Measurements from ENCODE around the gene PLA2G2C. TPM values are rescaled to one million over a fixed set of nuclear protein-coding genes. Genes with fewer than 3 reads are reported as not detected.
A peak's percentile ranks its signal among the peaks of the same experiment; 100 is the strongest.
"Not testable (repeated sequence)": the region's sequence is repeated elsewhere in the genome, so short reads cannot be mapped to it uniquely, and the experiment has no call there.

Gene PLA2G2C, protein sequence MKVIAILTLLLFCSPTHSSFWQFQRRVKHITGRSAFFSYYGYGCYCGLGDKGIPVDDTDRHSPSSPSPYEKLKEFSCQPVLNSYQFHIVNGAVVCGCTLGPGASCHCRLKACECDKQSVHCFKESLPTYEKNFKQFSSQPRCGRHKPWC
- total RNA-seq (not detected), polyA plus RNA-seq (ENCODE audit: insufficient read depth in 1 of 8, insufficient read length in 8 of 8, low replicate concordance in 1 of 8) (under 1 TPM in 3 of 8 donors, not detected in 5; 0.04 TPM)
- long read RNA-seq, donor 1, result 0 reads
- long read RNA-seq, donor 2, result 0 reads
- long read RNA-seq, donor 3, result 0 reads
- long read RNA-seq, donor 4, result 0 reads
- long read RNA-seq, donor 5, result 0 reads
- long read RNA-seq, donor 6, result 0 reads
- long read RNA-seq, donor 7, result 0 reads
- long read RNA-seq, donor 8, result 0 reads
- long read RNA-seq, donor 9, result 0 reads
- long read RNA-seq, donor 10, result 0 reads
- long read RNA-seq, donor 11, result 0 reads

DNA sequence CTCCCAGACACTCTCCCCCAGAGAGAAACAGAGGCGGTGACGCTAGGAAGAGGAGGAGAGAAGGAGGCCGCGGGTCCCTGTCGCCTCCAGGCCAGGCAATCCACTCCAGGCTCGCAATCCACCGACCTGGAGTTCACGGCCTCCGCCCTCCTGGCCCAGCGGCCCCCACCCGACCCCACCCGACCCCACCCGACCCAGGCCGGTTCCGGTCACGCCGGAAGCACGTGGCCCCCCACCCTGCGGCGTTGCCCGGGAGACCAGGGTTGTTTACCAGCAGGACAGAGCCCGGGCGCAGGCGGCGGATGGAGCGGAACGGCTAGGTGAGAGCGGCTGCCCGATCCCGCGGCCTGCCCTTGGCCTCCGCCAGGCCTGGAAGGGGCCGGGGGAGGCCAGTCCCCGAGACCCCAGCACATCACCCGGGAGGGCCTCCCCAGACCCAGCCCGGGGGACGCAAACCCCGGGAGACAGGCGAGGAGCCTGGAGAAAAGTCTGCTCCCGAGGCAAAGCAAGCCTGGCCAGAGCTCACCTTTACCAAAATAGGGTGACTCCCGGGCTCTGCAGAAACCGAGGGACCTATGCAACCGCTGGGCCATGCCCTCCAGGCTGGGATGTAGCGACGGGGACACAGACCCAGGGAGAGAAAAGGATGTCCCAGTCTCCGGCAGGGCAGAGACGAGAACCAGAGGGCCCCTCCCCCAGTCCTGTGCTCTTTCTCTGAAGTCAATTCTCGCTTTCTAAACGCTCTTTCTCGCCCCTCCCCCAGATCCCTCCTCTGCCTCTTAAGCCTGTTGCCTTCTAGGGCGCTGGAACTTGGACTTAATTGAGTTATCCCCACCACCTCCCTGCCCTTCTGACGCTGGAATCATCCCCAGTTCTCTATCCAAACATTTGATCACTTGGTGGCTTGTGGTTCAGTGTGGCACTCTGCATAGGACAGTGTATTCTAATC, at the start of gene PLA2G2C, which contains the start of gene UBXN10:
PLA2G2C (minus strand) TSS at position 685 of the 949 bp plus-strand sequence. CDS start 9,155 bp downstream, outside the sequence.
UBXN10 (plus strand) TSS at position 263 of the 949 bp plus-strand sequence. CDS start 4,466 bp downstream, outside the sequence.
- peaks cover 43% of the 10 kb centered on the region for H3K27me3 ChIP-seq (ENCODE audit: control insufficient read depth, insufficient read depth, low read length)
- H3K27ac ChIP-seq (ENCODE audit: low read length), result no peak within 1 kb of the TSS
- no peaks in the 10 kb centered on the region for H3K9me3 ChIP-seq (replicated peaks; ENCODE audit: control insufficient read depth, low read depth, low read length)
- 1% methylated on average over 44 of the region's 52 CpGs for WGBS (ENCODE audit: insufficient coverage)
- H3K36me3 ChIP-seq (ENCODE audit: control insufficient read depth, insufficient read depth, low read length), result no peaks in the 10 kb centered on the region
- peaks cover 16% of the 10 kb centered on the region for H3K4me1 ChIP-seq (ENCODE audit: control insufficient read depth, insufficient read depth, low read length)
- peak within 1 kb of the TSS; percentile 42 for H3K4me3 ChIP-seq (ENCODE audit: low read length)
- DNase-seq, result peak; percentile 46

GRCh38 chr1:20234788-20235535, 48.6 kb upstream of the PLA2G2C start:
- no peak for DNase-seq
- no peaks in the 10 kb centered on the region for H3K36me3 ChIP-seq (ENCODE audit: control insufficient read depth, insufficient read depth, low read length)
- peaks cover 5% of the 10 kb centered on the region for H3K27me3 ChIP-seq (ENCODE audit: control insufficient read depth, insufficient read depth, low read length)

DNA sequence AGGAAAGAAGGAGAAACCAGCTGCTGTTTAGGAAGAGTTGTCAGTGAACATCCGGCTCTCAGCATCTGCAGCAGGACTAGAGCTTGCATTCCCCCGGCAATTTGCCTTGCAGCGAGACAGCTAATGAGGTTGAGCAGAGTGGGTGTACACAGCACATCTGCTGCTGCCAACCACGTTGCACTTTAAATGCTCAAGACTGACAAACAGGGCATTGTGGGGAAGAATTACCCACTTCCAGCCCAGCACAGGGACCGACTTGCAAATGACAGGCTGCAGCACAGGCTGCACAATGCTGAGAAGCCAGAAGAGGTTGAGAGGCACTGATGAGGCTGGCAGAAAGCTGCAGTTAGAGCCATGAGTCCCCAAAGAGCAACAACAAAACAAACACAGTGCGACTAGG, 47.5 kb upstream of the PLA2G2C start:
- peak; percentile 69 for DNase-seq
- Histone ChIP-seq H3K27ac (ENCODE audit: low read length) (no peak overlapping the region), H3K27me3 (ENCODE audit: control insufficient read depth, insufficient read depth, low read length) (peaks cover 5% of the 10 kb centered on the region), H3K4me1 (ENCODE audit: control insufficient read depth, insufficient read depth, low read length) (peaks cover 9% of the 10 kb centered on the region), H3K4me3 (ENCODE audit: low read length) (no peak overlapping the region), H3K36me3 (ENCODE audit: control insufficient read depth, insufficient read depth, low read length) (no peaks in the 10 kb centered on the region), H3K9me3 (replicated peaks; ENCODE audit: control insufficient read depth, low read depth, low read length) (no peaks in the 10 kb centered on the region)
- WGBS (ENCODE audit: insufficient coverage), result 7% methylated on average over 3 of the region's 6 CpGs

More at GRCh38 chr1:20234788-20235535, 48.6 kb upstream of the PLA2G2C start:
- peaks cover 10% of the 10 kb centered on the region for H3K4me1 ChIP-seq (ENCODE audit: control insufficient read depth, insufficient read depth, low read length)
- H3K27ac ChIP-seq (ENCODE audit: low read length), result no peak overlapping the region
- no peak overlapping the region for H3K4me3 ChIP-seq (ENCODE audit: low read length)
- H3K9me3 ChIP-seq (replicated peaks; ENCODE audit: control insufficient read depth, low read depth, low read length), result no peaks in the 10 kb centered on the region
- 79% methylated on average over 3 of the region's 6 CpGs for WGBS (ENCODE audit: insufficient coverage)

GRCh38 chr1:20233394-20233793, 47.1 kb upstream of the PLA2G2C start:
- H3K27ac ChIP-seq (ENCODE audit: low read length), result no peak overlapping the region

DNA sequence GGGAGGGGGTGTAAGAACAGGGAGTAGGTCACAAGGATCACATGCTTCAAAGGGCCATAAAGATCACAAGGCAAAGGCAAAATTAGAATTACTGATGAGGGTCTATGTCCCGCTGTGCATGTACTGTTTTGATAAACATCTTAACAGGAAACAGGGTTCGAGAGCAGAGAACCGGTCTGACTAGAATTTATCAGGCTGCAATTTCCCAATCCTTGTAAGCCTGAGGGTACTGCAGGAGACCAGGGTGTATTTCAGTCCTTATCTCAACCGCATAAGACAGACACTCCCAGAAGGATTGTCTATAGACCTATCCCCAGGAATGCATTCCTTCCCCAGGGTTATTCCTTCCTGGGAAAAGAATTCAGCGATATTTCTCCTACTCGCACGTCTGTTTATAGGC, 46.2 kb upstream of the PLA2G2C start:
- not testable (repeated sequence) for H3K27ac ChIP-seq (ENCODE audit: low read length); H3K36me3 ChIP-seq (ENCODE audit: control insufficient read depth, insufficient read depth, low read length); DNase-seq; H3K4me1 ChIP-seq (ENCODE audit: control insufficient read depth, insufficient read depth, low read length); H3K9me3 ChIP-seq (replicated peaks; ENCODE audit: control insufficient read depth, low read depth, low read length); H3K4me3 ChIP-seq (ENCODE audit: low read length)
- 35% methylated on average over 2 of the region's 7 CpGs for WGBS (ENCODE audit: insufficient coverage)
- H3K27me3 ChIP-seq (ENCODE audit: control insufficient read depth, insufficient read depth, low read length), result peaks cover 10% of the 10 kb centered on the region

More at GRCh38 chr1:20233394-20233793, 47.1 kb upstream of the PLA2G2C start:
- Histone ChIP-seq H3K27me3 (ENCODE audit: control insufficient read depth, insufficient read depth, low read length) (peaks cover 8% of the 10 kb centered on the region), H3K4me3 (ENCODE audit: low read length) (no peak overlapping the region), H3K36me3 (ENCODE audit: control insufficient read depth, insufficient read depth, low read length) (no peaks in the 10 kb centered on the region), H3K4me1 (ENCODE audit: control insufficient read depth, insufficient read depth, low read length) (peaks cover 6% of the 10 kb centered on the region), H3K9me3 (replicated peaks; ENCODE audit: control insufficient read depth, low read depth, low read length) (no peaks in the 10 kb centered on the region)
- peak; percentile 29 for DNase-seq
- WGBS (ENCODE audit: insufficient coverage), result no CpG with 5 or more reads among the region's 3 CpGs

- no peak for DNase-seq
- H3K4me3 ChIP-seq (ENCODE audit: low read length), result no peak overlapping the region
- no peak overlapping the region for H3K27ac ChIP-seq (ENCODE audit: low read length)
- H3K9me3 ChIP-seq (replicated peaks; ENCODE audit: control insufficient read depth, low read depth, low read length), result no peaks in the 10 kb centered on the region
- H3K36me3 ChIP-seq (ENCODE audit: control insufficient read depth, insufficient read depth, low read length), result no peaks in the 10 kb centered on the region
- H3K27me3 ChIP-seq (ENCODE audit: control insufficient read depth, insufficient read depth, low read length), result peaks cover 20% of the 10 kb centered on the region
- WGBS (ENCODE audit: insufficient coverage), result no CpG with 5 or more reads among the region's 2 CpGs
- H3K4me1 ChIP-seq (ENCODE audit: control insufficient read depth, insufficient read depth, low read length), result peaks cover 6% of the 10 kb centered on the region
Observed at GRCh38 chr1:20229171-20229570, 42.9 kb upstream of the PLA2G2C start.

DNA sequence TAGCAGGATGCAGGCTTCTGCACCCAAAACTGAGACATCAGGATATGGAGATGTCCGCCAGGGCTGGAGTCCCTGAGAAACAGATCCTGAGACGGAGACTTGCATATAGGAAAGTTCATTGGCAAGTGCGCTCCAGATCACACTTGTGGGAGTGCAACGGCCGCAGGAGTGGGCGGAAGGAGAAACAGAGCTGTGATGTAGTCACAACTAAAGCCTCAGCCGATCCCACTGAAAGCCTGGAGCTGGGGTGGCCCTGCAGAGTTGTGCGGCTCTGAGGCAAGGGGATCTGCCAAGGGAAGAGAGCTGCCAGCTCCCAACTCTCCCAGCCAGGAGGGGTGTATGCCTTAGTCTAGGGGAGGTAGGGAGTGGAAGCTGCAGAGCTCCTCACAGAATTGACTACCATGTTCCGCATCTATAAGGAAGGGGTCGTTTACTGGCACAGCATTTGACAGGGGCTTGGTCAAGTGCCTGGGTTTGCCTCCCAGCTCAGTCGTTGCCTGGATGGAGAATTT, 42.1 kb upstream of the PLA2G2C start:
- peaks cover 21% of the 10 kb centered on the region for H3K27me3 ChIP-seq (ENCODE audit: control insufficient read depth, insufficient read depth, low read length)
- 51% methylated on average over 7 of the region's 11 CpGs for WGBS (ENCODE audit: insufficient coverage)
- H3K4me3 ChIP-seq (ENCODE audit: low read length), result no peak overlapping the region
- no peaks in the 10 kb centered on the region for H3K36me3 ChIP-seq (ENCODE audit: control insufficient read depth, insufficient read depth, low read length)
- DNase-seq, result no peak
- no peak overlapping the region for H3K27ac ChIP-seq (ENCODE audit: low read length)
- peaks cover under 1% of the 10 kb centered on the region for H3K4me1 ChIP-seq (ENCODE audit: control insufficient read depth, insufficient read depth, low read length)
- H3K9me3 ChIP-seq (replicated peaks; ENCODE audit: control insufficient read depth, low read depth, low read length), result no peaks in the 10 kb centered on the region

DNA sequence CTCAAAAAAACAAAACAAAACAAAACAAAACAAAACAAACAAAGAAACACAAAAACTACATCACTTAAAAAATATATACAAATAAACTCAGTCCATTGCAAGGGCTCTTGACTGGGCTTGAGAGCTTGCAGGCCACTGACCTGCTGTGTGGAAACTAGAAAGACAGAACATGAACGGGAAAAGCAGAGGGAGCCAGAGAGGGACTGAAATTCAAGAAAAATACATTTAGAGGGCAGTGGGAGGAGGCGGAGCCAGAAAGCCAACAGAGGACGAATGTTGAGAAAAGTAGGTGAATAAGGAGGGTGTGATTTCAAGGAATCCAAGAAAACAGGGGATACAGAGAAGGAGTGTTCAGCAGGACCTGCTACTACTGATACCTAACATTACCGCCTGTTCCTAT, 41.4 kb upstream of the PLA2G2C start:
- WGBS (ENCODE audit: insufficient coverage), result 14% methylated on average over 2 of the region's 4 CpGs
- Histone ChIP-seq H3K9me3 (replicated peaks; ENCODE audit: control insufficient read depth, low read depth, low read length) (no peaks in the 10 kb centered on the region), H3K36me3 (ENCODE audit: control insufficient read depth, insufficient read depth, low read length) (no peaks in the 10 kb centered on the region), H3K4me3 (ENCODE audit: low read length) (no peak overlapping the region), H3K4me1 (ENCODE audit: control insufficient read depth, insufficient read depth, low read length) (no peaks in the 10 kb centered on the region), H3K27me3 (ENCODE audit: control insufficient read depth, insufficient read depth, low read length) (peaks cover 28% of the 10 kb centered on the region), H3K27ac (ENCODE audit: low read length) (no peak overlapping the region)
- no peak for DNase-seq

GRCh38 chr1:20224546-20224945, 38.2 kb upstream of the PLA2G2C start:
- H3K27ac ChIP-seq (ENCODE audit: low read length), result no peak overlapping the region
- no peaks in the 10 kb centered on the region for H3K36me3 ChIP-seq (ENCODE audit: control insufficient read depth, insufficient read depth, low read length)
- WGBS (ENCODE audit: insufficient coverage), result 42% methylated on average over 3 of the region's 3 CpGs
- no peaks in the 10 kb centered on the region for H3K9me3 ChIP-seq (replicated peaks; ENCODE audit: control insufficient read depth, low read depth, low read length)
- peaks cover 27% of the 10 kb centered on the region for H3K27me3 ChIP-seq (ENCODE audit: control insufficient read depth, insufficient read depth, low read length)
- H3K4me3 ChIP-seq (ENCODE audit: low read length), result no peak overlapping the region
- no peak for DNase-seq
- H3K4me1 ChIP-seq (ENCODE audit: control insufficient read depth, insufficient read depth, low read length), result no peaks in the 10 kb centered on the region
